HG03342 (cell line): ENCODE measurements around the gene AKAP12.

Experiments
- ATAC-seq: cut with Tn5 transposase; IDR thresholded peaks from one replicate; pipeline ENCODE4 v1.9.1; 2021; ENCODE audit warnings: mild to moderate bottlenecking, moderate library complexity; ENCODE audit not compliant: unreplicated experiment

The AKAP12 gene

GRCh38 chr6:151399679-151400078 is 159.9 kb downstream of the AKAP12 start:
- ATAC-seq: no peak

- ATAC-seq: no peak
Observed at GRCh38 chr6:151400473-151400872, 160.7 kb downstream of the AKAP12 start.

- no peak for ATAC-seq
Observed at GRCh38 chr6:151402228-151402627, 162.5 kb downstream of the AKAP12 start.

- ATAC-seq: no peak
Observed at GRCh38 chr6:151403919-151404308, 164.1 kb downstream of the AKAP12 start.
